ENCODE measurements around the gene OR56A4.

DNA sequence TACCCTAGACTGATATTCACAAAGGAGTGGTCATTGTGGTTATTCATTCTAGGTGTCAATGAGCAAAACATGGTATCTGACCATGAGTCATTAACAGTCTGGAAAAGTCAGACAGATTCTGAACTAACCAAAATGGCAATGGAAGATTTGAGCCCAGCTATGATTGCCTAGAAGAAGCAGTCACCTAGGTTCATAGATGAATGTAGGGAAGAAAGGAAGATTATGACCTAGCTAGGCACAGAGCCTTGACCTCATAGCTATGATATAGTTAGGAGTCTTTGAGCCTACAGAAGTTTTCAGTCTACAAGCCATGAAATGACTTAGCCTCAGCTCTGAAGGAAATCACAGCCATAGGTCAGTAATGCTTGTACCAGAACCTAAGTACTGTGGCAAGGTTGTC lies 351 bp downstream of the OR56A4 start:
- TF ChIP-seq, protein P1, sequence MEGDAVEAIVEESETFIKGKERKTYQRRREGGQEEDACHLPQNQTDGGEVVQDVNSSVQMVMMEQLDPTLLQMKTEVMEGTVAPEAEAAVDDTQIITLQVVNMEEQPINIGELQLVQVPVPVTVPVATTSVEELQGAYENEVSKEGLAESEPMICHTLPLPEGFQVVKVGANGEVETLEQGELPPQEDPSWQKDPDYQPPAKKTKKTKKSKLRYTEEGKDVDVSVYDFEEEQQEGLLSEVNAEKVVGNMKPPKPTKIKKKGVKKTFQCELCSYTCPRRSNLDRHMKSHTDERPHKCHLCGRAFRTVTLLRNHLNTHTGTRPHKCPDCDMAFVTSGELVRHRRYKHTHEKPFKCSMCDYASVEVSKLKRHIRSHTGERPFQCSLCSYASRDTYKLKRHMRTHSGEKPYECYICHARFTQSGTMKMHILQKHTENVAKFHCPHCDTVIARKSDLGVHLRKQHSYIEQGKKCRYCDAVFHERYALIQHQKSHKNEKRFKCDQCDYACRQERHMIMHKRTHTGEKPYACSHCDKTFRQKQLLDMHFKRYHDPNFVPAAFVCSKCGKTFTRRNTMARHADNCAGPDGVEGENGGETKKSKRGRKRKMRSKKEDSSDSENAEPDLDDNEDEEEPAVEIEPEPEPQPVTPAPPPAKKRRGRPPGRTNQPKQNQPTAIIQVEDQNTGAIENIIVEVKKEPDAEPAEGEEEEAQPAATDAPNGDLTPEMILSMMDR (IDR thresholded peaks at IDR 0.05) = no peak
- TF ChIP-seq TCF7L2 (IDR thresholded peaks at IDR 0.05; ENCODE audit: low read depth, low read length) (no peak), POLR2AphosphoS5 (IDR thresholded peaks at IDR 0.05; ENCODE audit: low read depth, low read length) (no peak), REST (IDR thresholded peaks at IDR 0.05; ENCODE audit: insufficient read depth in 1 of 2, low read depth in 2 of 2, low read length in 1 of 2) (no peak), SIN3A (IDR thresholded peaks at IDR 0.05; ENCODE audit: borderline replicate concordance, insufficient read depth, low read depth, low read length) (no peak)

Data from Panc1 (cell line).